CMK (cell line): Measurements from ENCODE around the gene SAC3D1.

Source experiments
- DNase-seq: peaks from one replicate; pipeline ENCODE4 v3.0.0-alpha.2; 2010; ENCODE audit warnings: low read depth

The SAC3D1 gene

DNA sequence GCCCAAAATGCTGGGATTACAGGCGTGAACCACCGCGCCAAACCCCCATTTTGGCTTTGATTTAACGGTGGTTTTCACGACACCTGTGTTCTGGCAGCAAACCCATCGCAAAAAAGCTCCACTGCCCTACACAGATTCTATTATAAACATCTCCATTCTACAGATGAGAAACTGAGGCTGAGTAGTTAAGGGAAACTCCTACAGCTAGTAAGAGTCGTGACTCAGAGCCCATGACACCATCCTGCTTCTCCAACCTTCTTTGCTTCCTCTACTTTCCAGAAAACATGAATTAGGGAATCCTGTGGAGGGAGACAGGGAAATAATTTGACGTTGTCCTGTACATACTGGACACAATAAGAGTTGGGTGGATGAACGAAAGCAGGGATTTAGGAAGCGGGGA is 14.2 kb upstream of the SAC3D1 start:
- no peak for DNase-seq

DNA sequence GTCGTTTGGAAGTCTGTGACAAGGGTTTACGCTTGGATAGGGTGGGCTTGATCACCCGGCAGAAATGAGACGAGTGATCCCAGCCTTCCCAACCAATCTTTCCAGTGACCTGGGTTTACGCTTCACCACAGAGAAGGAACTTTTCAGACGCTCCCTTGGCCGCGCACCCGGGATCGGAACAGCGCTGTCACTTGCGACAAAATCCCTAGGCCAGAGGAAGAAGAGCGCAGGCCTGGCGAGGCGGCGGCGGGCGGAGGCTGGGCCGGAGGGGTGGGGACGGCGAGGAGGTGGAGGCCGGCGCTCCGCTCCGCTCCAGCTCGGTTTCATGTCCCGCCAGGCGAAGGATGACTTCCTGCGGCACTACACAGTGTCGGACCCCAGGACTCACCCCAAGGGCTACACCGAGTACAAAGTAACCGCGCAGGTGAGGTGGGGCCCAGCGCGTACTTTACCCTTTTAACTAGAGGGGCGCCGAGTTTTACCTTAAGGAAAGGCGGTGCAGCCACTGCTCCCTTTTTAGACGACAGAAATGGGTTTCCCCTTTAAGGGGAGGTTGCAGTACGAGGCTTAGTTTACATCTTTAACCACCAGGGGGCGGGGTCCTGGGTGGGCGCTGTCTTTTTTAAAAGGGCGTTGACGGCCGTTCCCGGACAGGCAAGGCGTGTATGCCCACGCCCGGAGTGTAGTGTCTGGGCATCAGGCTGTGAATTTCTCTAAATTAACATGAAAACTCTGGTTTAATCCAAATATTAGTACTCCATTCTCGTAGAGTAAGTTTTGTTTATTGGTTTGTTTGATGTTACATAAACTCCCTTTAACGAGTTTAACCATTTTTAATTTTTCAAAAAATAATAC is 13.6 kb upstream of the SAC3D1 start, which contains the start of gene SNX15:
Gene SNX15, plus strand, starts transcription at position 227 of the 855 bp plus-strand sequence. Its CDS starts 99 bp downstream, at position 326.
- peak; percentile 78 for DNase-seq

DNA sequence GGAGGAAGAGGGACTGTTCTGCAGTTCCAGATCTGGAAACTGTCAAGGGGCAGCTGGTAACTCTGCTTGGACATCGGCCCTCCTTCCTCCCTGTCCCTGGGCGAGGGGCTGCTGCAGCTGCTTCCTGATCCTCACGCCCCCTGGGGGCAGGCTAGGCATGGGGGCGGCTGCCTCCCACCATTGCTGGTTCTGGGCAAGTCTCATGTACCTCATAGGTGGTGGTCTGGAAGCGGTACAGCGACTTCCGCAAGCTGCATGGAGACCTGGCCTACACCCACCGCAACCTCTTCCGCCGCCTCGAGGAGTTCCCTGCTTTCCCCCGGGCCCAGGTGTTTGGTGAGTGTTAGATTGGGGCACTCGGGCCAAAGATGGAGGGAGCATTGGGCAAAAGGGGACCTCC is 8.8 kb upstream of the SAC3D1 start:
- no peak for DNase-seq

DNA sequence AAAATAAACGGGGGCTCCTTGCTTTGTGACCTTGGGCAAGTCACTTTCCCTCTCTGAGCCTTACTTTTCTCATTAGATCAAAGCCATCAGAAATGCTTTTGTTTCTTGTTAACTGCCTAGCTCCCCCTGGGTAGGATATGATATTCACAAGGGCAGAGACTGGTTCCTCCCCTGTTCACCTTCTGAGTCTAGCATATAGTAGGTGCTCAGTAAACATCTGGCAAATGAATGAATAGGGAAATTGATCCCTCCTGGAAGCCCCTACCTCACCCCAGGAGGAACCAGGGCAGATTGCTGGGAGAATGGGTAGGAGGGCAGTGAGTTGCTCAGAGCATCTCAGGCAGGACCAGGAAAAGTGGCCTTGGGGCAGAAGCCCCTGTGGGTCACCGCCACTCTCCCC is 6.6 kb upstream of the SAC3D1 start:
- no peak for DNase-seq

DNA sequence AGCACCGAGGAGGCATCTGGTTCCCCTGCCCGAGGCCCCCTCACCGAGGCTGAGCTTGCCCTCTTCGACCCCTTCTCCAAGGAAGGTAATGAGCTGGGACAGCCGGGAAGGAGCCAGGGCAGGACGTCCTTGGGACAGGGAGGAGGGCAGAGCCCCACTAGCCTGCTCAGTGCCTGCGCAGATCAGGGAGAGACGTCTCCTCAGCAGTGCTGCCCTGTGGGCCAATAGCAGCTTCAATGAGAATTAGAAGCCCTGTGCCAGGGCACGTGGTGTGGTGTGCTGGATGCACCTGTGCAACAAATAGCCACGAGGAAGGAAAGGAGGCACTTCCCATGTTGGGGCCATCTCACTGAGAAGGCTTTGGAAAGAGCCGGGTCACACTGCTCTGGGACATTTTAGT is 5.4 kb upstream of the SAC3D1 start:
- DNase-seq: no peak

DNA sequence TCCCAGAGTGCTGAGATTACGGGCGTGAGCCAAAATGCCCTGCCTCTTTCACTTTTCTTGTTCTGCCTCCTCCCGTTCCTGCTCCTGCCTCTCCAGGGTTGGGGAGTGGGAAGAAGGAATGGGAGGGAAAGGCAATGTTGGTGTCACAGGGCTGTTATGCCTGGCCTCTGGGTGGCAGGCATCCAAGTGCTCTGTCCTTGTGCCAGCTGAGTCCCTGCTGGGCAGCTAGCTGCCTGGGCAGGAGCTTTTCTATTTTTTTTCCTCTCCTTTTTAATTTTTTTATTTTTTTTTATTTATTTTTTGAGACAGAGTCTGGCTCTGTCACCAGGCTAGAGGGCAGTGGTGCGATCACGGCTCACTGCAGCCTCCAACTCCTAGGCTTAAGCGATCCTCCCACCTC is 4.1 kb upstream of the SAC3D1 start:
- no peak for DNase-seq

DNA sequence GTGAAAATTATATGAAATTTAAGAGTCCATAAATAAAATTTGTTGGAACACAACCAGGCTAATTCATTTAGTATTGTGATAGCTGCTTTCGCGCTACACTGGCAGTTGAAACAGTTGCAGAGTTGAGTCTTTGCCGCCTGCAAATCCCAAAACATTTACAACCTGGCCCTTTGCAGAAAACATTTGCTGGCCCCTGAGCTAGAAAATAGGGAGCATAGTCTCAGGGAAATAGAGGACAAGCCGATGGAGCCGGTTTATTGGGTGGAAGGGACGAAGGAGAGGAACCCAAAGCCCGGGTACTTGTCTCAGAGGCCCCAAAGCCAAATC is 527 bp upstream of the SAC3D1 start:
- no peak for DNase-seq

DNA sequence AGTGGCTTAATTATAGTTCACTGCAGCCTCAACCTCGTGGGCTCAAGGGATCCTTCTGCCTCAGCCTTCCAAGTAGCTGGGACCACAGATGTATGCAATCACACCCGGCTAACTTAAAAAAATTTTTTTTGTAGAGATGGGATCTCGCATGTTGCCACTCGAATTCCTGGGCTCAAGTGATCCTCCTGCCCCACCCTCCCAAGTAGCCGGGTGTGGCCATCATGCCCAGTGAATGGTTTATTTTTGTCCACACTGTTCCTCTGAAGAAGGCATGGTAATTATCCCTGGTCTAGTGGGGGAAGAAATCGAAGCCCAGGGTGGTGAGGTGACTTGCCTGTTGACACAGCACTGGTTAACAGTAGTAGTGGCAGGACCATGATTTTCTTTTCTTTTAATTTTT is 1.9 kb downstream of the SAC3D1 start:
- DNase-seq: no peak

DNA sequence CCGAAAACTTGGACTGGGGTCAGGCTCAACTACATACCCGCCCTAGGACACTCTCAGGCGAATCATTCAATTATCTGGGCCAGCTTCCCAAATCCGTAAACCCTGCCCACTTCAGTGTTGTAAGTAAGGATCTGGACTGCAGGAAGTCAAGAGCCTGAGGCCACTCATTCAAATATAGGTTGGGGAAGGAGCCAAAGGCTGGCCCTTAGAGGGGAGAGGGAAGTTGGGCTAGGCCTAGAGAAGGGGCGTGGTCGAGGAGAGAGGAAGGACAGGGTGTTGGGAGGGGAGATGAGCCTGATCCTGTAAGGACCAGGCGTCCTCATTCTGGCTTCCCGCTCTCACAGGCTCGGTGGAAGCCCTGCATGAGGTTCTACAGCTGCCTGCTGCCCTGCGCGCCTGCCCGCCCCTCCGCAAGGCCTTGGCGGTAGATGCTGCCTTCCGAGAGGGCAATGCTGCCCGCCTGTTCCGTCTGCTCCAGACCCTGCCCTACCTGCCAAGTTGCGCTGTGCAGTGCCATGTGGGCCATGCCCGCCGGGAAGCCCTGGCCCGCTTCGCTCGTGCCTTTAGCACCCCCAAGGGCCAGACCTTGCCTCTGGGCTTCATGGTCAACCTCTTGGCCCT is 3.0 kb downstream of the SAC3D1 start:
- peak; percentile 58 for DNase-seq

DNA sequence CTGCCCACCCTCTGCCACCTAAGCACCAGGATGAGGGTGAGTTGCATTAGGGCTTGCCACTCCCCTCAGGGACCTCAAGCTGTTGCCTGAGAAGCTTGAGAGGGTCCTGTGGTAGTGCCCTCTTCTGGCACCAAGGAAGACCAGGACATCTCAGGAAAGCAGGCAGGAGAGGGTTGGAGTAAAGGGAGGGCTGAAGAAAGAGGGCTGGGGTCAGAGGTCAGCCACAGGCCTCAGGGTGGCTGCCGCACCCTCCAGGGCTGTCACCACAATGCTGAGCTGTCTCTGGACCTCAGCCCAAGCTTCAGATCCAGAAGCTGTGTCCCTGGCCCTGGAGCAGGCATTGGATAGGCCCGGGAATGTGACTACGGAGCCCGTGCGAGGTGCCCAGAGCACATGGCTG is 4.1 kb downstream of the SAC3D1 start:
- no peak for DNase-seq

DNA sequence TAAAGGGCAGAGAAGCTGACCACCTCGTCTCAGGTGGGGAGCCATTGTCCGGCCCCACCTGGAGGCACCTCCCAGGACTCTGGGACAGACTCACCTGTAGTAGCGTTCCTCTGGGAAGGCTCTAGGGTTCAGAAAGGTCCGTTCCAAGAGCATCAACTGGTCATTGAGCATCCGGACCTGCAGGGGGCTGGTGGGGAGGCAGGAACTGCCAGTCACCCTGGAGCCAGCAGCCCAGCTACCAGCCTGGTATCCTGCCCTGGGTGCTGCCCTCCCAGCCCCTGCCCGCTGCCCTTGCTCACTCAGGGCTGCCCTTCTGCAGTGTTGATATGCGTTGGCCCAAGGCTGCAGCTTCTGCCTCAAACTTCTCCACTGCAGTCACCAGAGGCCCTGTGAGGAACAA is 4.7 kb downstream of the SAC3D1 start:
- DNase-seq: no peak

DNA sequence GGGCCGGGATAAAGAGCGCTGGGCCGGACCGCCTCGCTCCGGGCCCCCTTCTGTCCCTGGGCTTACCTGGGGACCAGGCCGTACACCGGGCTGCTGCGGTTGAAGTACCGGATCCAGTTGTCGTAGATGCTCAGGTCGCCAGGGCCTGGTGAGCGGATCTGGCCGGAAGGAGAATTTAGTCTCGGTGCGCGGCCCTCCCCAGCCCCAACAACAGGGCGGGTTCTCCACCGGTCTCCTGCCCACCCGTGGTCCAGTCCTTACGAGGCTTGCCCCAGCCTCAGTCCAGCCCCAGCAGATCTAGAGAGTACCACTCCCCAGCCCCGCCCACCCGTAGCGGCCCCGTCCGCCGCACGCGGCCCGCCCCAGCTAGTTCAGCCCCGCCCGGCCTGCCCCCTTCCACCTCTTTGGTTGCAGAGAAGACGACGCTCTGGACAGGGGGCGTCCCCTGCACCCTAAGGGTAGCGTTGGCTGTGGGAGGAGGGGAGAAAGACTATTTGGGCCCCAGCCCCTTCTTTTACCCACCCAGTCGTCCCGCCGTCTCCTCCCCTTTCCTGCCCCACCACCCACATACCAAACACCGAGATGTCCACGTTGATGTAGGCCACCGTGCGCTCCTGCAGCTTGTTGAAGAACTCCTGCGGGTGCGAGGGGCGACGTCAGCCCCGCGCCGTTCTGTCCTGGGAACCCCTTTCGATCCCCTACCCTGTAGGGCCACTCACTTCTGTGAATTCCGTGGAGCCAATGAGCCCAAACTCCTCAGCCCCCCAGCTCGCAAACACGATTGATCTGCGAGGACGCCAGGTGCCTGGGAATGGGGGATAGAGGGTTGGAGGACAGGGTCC is 6.8 kb downstream of the SAC3D1 start:
- no peak for DNase-seq

DNA sequence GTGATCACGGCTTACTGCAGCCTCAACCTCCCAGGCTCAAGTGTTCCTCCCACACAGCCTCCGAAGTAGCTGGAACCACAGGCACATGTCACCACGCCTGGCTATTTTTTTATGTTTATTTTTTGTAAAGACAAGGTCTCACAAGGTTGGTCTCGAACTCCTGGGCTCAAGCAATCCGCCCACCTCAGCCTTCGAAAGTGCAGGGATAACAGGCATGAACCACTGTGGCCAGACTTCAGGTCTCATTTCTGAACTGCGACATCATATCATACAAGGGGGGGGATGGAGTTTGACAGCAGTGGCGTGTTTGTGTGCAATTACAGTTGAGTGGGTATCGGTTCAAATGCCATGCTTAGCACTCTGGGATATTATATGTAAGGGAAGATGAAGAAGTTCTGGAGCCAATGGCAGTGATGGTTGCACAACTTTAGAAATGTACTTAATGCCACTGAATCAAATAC is 10.4 kb downstream of the SAC3D1 start:
- DNase-seq: no peak

DNA sequence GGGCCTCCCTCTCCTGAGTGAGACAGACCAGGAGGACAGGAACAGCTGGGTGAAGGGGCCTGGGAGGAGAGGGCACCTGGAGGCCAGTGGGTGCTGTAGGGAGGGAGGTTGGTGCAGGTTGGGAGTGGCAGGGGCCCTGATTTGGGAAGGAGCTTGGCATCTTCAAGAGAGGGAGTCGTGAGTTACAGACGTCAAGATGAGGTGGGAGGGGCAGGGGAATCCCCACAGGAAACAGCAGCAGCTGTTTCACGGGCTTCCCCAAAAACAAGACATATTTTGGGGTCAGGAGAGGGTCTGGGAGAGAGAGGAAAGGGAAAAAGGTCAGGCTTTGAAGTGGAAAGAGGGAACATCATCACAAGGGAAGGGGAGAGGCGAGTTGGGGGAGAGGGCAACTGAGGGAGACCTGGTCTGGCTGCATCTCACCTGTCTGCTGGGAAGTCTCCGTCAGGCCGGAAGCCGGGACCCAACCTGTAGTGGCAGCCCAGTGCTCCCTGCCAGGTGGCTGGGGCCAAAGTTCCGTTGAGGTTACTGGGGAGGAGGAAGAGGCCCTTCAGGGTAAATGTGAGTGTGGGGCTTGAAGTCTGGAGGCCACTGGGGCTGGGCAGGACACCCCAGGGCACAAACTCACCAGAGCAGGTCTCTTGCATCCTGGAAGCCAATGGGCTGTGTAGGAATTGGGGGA is 13.0 kb downstream of the SAC3D1 start:
- no peak for DNase-seq

DNA sequence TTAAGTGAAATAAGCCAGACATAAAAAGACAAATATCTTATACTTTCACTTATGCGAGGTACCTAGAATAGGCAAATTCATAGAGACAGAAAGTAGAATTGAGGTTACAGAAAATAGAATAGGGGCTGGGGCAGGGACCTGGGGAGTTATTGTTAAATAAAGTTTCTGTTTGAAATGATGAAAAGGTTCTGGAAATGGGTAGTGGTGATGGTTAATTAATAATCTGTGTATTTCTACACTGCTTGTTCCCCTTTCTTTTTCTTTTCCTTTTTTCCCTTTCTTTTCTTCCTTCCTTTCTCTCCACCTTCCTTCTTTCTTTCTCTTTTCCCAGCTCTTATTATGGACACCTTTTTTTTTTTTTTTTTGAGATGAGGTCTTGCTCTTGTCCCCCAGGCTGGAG is 14.5 kb downstream of the SAC3D1 start:
- DNase-seq: no peak

DNA sequence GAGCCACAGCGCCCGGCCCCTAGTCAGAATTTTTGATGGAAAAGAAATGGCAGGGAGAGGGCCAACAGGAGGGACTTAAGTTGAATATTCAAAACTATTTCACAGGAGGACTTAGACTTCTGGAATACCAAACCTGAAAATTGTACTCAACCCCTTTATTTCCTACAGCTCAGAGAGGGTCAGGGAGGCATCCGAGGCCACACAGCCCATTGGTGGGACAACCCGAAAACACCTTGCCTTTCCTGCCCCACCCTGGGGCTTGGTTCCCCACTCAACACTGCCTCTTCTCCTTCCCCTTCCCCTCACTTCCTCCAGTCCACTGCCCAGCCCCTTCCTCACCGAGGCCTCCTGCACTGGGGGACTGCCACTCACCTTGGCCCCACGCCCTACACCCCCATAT is 16.0 kb downstream of the SAC3D1 start:
- DNase-seq: no peak

DNA sequence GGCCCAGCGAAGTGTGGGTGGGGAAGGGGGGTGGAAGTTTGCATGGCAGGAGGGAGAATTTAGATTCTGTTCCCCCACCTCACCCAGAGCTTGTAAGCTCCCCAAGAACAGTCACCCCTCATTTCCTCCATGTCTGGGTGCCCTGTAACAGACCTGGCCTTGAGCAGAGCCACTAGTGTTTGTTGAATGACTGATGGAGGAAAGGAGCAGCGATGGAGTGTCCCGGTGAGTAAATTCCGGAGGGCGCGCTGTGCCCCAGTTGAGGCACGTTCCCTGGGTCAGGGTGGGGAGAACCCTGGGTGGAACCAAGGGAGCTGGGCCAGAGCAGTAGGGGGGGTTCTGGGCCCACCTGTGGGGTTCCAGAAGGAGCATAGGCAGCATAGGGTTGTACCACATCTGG is 16.5 kb downstream of the SAC3D1 start:
- DNase-seq: no peak

DNA sequence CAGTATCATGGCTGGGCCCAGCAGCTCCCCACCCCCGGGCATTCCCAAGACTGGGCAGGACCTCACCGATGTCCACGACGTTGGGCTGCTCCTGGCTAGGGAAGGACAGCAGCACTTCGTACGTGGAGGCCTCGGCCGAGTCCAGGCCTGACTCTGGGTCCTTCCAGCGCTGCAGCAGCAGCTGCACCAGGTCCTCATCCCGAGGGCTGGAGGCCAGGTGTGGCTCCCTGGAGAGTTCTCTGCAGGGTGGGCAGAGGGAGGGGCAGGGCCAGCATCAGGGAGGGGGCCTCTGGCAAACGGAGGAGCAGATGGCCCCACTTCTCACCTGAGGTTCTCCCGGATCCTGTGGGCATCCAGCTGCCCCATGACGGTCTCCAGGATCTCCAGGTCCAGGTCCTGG is 17.0 kb downstream of the SAC3D1 start:
- no peak for DNase-seq

DNA sequence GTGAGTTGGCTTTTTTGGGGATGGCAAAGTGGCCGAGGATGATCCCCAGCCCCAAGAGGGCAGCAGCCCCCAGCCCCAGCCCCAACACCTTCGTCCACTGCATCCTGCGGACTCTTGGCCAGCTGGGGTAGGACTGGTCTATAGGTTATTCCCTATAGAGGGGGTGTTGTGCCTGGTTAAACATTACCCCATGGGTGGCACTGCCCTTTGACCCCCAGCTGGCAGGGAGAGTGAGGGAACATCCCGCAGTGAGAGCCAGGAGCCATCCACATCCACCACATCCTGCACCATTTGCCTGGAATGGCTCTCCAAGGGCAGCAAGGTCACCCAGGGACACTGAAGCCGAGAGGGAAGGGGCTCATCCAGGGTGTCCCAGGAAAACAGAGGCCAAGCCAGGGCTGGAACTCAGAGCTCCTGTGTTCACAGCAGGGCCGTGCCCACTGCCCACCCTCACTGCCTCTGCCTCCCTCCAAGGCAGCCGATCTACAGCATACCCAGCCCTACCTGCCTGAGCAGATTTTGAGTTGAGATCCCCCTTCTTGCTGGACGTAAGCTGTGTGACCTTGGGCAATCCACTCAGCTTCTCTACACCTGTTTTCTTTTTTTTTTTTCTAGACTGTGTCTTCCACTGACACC is 17.5 kb downstream of the SAC3D1 start, which contains the start of gene NAALADL1:
Gene NAALADL1, minus strand, starts transcription at position 135 of the 636 bp plus-strand sequence. Its CDS starts 32 bp downstream, at position 103.
- no peak for DNase-seq

DNA sequence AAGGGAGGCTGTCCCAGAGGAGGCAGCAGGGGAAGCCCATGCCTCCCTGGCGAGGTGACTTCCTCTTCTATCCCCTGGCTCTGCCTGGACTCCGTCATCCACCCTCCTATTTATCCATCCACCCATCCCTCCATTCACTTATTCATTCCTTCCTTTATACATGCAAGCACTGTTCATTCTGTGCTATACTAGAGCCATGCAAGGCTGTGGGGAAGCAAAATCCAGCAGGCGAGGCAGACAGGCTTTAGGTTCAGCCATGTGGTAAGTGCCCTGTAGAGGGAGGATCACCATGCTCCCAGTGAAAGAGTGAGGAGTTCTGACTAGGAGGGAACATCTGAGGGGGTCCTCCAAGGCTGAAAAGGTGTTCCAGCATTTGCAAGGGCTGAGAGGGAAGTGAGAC is 18.5 kb downstream of the SAC3D1 start:
- DNase-seq: no peak

DNA sequence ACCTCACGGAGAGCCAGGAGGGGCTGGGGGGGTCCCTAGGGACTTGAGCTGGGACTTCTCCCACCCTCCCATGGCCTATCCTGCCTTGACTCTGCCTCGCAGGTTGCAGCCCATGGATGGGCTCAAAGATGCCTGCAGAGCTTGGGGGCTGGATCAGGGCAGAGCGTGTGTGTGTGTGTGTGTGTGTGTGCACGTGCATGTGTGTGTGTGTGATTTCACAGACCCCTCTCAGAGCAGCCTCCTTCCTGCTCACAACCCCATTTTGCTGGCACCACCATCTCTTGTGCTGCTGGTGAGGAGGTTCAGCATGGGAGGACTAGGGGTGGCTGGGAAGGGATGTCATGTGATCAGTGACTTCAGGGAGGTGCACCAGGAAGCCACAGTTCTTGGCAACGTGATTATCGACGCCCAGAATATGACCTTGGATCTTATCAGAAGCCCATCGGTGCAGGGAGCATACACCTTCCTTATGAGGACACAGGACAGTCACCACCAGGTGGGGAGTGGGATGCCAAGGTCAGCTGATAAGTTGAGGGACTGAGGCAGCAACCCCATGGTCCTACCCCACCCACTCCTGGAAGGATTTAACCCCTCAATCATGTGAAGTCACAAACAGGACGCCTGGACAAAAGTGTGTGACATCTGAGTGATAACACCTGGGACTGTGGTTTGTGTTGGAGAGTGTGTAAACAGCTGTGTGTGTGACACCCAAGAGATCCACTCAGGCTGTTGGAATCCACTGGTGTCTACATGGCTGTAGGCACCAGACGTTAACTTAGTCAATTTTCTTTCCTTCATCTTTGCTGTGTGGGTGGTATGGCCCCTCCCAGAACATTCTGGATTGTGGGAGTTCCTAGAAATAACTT is 19.2 kb downstream of the SAC3D1 start:
- no peak for DNase-seq
